ENCODE measurements around the gene MAST2.

GRCh38 chr1:45943185-45943584 is 139.8 kb downstream of the MAST2 start:
- TF ChIP-seq EZH2 (IDR thresholded peaks at IDR 0.05; ENCODE audit: insufficient read depth, poor library complexity, severe bottlenecking), result no peak
- no peak for TF ChIP-seq EZH2phosphoT487 (IDR thresholded peaks at IDR 0.05; ENCODE audit: insufficient read depth, low read depth)

Measured in GM23248 (cell line).